GDM1 (cell line): ENCODE measurements around the gene ARFGAP1.

Source experiments
- DNase-seq: peaks from one replicate; lab custom pipeline; 2025; lab: John Stamatoyannopoulos, UW

The ARFGAP1 gene

DNA sequence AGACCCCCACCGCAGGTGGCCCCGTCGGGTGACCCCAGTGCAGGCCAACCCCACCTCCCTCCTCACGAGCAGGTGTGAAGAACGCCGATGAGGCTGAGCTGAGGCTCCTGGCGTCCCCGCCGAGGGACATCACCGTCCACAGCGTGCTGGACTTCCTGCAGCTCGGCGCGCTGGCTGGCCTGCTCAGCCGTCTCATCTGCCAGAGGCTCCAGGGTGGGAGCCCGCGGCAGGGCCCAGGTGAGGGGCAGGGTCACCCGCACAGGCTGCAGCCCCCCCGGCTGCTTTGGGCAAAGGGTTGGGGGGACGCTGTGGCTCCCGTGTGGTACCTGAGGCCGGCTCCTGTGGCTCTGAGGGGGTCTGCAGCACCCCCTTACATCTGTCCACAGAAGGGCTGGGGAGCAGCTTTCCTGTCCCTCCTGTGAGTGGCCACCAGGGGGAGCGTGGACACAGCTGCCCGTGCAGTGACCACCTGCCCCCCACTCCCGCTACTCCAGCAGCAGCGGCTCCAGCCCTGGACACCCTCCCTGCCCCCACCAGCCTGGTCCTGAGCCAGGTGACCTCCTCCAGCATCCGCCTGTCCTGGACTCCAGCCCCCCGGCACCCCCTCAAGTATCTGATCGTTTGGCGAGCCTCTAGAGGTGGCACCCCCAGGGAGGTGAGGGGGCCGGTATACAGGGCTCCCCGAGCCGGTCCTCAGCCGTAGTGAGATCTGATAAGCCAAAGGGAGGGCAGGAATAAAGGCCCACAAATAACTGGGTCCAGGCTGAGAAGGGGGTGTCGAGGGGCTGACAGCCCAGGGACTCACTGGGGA, 36.9 kb downstream of the ARFGAP1 start:
- no peak for DNase-seq

DNA sequence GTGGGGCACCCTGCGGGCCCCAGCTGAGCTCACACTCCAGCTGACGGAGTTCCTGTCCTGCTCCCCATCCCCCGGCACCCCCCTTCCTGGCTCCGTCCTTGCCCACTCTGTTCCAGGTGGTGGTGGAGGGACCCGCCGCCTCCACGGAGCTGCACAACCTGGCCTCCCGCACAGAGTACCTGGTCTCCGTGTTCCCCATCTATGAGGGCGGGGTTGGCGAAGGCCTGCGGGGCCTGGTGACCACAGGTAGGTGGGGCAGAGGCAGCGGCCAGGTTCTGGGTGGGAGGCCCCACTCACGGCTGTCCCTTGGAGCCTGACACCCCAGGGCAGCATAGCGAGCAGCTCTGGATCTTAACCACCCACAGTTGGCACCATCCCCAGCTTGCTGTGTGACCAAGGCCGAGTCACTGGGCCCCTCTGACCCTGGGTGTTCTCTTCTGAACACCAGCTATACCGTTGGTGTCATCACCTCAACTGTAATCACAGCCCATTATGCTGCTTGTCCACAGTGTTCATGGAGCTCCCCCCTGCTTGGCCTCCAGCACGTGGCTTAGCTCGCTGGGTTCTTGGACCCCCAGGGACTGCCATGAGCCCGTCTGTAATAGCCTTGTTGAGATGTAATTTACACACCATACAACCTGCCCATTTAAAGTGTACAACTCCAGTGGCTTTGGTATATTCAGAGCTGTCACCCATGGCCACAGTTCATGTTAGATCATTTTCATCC, 37.8 kb downstream of the ARFGAP1 start:
- DNase-seq = no peak

DNA sequence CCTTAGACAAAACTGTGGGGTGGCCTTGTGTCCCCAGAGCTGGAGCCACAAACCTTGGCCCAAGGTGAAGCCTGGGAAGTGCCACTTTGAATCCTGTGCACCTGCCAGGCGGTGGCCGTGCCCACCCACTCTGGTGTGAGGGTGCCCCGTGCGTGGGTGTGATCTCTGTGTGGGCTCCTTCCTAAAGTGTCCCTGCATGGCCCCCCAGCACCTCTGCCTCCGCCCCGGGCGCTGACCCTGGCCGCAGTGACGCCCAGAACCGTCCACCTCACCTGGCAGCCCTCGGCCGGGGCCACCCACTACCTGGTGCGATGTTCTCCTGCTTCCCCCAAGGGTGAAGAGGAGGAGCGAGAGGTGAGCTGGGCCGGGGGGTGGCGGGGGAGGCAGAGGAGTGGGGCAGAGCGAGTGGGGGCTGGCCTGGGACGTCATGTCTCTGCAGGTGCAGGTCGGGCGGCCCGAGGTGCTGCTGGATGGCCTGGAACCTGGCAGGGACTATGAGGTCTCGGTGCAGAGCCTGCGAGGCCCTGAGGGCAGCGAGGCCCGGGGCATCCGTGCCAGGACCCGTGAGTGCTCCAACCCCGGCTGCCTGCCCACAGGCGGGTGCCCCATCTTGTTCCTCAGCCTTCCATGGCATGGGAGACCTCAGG, 38.7 kb downstream of the ARFGAP1 start:
- no peak for DNase-seq

DNA sequence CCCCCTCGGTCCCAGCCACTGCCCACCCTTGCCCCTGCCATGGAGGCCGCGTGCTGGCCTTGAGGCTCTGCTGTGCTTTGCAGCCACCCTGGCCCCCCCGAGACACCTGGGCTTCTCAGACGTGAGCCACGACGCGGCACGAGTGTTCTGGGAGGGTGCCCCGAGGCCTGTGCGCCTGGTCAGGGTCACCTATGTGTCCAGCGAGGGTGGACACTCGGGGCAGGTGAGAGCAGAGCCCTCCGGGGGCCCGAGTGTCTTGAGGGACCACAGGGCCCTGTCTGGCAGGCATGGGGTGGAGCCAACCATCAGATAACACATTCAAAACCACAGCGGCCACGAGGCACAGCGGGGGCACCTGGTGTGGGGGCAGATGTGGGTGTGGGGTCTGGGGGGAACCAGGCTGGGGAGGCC, 39.2 kb downstream of the ARFGAP1 start:
- no peak for DNase-seq

DNA sequence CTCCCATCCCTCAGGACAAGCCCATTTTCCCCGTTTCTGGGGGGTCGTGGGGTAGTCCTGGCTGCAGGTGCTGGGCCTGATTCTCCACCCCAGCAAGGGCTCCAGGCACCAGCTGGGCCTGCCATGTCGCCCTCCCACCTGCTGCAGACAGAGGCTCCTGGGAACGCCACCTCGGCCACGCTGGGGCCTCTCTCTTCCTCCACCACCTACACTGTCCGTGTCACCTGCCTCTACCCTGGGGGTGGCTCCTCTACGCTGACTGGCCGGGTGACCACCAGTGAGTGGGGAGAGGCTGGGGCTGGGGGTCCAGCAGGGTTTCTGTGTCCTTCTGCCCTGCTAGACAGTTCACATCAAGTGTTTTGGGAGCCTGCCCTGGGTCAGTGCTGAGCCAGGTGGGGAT, 39.7 kb downstream of the ARFGAP1 start:
- no peak for DNase-seq

DNA sequence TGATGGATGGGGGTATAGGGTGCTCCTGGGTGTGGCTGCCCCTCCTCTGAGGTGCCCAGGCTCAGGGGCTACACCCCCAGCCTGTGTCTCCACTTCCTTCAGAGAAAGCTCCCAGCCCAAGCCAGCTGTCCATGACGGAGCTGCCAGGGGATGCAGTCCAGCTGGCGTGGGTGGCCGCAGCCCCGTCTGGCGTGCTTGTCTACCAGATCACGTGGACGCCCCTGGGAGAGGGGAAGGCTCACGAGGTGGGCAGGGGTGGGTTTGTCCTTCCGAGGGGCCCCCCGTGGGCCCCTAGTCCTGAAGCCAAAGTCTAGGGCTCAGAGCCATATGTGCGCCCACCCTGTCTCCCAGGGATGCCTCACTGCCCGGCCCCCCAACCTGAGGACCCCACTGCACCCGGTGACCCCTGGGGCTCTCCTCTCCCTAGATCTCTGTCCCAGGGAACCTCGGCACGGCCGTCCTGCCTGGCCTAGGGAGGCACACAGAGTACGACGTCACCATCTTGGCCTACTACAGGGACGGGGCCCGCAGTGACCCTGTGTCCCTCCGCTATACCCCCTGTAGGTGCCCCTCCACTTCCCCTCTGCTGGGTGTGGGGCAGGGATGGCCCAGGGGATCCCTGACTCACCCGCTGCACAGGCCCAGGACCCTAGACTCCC, 40.2 kb downstream of the ARFGAP1 start:
- no peak for DNase-seq

DNA sequence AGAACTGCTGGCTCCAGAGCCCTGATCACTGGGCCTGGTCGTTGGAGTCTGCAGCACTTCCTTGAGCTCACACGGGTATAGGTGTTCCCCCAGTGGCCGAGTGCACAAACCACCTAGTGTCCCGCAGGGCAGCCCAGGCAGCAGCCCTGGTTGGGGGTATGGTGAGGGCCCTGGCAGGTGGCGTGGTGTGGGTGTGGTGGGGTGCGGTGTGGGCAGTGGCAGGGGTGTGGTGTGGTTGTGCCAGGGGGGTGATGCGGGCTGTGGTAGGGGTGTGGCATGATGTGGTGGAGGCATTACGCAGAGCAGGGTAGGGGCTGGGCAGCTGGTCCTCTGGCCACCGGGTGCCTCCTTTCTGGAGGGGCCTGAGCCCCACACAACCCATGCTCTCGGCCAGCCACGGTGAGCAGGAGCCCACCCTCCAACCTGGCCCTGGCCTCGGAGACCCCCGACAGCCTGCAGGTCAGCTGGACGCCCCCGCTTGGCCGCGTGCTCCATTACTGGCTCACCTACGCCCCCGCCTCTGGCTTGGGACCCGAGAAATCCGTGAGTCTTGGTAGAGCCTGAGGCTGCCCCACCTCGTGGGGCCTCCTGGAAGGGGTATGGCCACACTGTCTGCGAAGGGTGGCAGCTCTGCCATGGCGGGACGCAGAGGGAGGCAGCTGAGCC, 40.9 kb downstream of the ARFGAP1 start:
- no peak for DNase-seq

DNA sequence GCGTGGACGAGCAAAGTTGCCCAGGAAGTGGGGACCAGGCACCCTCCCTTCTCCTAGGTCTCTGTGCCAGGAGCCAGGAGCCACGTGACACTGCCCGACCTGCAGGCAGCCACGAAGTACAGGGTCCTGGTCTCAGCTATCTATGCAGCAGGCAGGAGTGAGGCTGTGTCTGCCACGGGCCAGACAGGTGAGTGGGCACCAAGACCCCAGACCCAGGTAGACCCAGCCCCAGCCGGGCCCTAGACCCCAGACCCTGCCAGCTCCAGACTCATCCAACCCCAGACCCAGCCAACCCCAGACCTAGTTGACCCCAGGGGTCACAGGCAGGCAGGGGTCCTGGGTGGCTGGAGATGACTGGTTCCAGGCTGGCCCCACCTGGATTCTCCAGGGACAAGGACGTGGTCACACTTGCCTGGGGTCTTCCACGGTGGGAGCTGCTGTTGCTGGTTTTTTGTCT, 41.4 kb downstream of the ARFGAP1 start:
- DNase-seq = no peak

DNA sequence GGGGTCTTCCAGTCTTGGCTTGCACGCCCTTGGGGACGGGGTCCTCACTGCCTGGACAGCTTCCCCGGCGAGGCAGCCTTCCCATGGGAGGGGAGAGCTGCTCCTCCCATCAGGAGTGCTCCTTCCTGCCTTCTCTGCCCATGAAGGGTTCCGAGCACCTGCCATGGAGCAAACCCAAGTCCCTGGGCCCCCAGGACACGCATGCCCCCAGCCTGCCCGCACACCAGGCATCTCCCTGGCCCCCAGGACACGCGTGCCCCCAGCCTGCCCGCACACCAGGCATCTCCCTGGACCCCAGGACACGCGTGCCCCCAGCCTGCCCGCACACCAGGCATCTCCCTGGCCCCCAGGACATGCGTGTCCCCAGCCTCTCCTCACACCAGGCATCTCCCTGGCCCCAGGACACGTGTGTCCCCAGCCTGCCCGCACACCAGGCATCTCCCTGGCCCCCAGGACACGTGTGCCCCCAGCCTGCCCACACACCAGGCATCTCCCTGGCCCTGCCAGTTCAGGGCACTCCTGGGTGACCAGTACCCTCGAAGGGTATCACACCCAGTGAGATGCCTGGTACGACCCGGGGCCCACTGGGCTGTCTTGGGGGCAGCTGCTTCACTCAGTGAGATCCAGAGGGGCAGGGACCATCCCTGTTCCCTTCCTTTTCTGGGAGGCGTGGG, 42.1 kb downstream of the ARFGAP1 start:
- DNase-seq = no peak

DNA sequence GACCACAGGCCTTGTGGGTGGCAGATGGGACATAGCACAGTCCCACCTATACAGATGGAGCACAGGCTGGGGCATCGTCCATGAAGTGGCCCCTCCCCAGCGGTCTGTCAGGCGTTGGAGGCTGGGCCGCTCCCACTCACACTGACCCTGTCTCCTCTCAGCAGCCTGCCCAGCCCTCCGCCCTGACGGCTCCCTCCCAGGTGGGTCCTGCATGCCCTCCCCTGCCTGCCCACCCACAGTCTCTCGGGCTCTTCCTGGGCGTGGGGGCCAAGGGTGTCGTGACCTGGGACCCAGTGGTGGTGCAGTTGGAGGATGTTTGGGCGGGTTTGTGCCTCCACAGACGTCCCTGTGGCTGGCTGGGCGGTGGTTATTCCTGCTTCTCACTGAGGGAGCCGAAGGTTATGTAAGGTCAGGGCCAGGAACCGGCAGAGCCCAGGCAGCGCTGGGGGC, 42.7 kb downstream of the ARFGAP1 start:
- no peak for DNase-seq

DNA sequence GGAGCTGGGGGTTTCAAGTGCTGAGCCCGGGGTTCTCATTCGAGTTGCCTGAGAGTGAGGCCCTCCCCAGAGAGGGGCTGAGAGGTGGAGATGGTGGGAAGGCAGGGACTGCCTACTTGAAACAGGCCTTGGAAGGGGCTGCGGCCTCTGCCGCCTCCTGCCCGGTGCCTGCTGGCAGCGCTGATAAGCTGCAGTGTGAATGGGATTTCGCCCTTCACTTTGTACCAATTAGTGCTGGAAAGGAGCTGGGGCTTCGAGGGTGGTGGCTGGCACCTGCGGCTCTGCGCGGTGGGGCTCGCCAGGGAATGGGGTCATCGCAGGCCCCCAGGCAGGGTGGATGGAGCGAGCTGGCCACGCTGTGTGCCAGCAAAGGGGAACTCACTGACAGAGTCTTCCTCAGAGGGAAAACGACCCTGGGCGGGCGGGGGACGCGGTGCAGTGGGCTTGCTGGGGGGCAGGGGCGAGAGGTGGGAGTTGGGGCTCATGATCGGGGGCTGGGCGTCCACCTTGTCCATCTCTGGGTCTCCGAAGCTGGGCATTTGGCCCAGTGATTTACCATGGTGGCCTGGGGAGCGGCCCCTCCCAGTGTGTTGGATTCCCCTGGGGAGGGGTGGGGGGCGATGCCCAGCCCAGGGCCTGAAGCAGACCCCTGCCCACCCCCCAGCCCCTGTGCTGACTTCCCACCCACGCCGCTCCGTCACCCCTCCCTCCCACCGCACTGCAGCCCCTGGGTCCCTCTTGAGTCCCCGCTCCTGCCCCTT, 43.3 kb downstream of the ARFGAP1 start:
- DNase-seq = no peak

DNA sequence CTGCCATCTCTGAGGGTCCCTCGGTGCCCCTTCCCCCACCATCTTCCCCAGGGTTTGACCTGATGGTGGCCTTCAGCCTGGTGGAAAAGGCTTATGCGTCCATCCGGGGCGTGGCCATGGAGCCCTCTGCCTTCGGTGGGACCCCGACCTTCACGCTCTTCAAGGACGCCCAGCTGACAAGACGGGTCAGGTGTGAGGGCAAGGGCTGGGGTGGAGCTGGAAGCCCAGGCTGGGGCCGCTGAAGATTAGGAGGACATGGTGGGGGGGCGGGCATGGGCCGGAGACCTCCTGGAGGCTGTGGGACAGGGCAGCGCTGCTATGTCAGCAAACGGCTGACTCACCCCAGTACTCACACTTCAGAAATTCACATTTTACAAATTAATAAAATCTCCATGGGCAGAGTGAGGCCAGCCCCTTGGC, 43.9 kb downstream of the ARFGAP1 start:
- no peak for DNase-seq

DNA sequence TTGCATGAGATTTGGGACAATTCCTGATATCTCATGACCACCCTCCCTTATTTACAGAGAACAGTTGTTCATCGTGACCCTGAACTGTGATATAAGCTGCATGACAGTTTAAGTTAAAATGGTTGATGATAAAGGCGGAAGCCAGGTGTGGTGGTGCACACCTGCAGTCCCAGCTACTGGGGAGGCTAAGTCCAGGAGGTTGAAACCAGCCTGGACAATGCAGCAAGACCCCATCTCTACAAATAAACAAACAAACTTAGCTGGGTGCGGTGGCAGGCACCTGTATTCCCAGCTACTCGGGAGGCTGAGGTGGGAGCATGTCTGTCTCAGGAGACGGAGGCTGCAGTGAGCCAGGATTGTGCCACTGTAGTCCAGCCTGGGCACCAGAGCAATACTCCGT, 44.4 kb downstream of the ARFGAP1 start:
- DNase-seq = no peak

DNA sequence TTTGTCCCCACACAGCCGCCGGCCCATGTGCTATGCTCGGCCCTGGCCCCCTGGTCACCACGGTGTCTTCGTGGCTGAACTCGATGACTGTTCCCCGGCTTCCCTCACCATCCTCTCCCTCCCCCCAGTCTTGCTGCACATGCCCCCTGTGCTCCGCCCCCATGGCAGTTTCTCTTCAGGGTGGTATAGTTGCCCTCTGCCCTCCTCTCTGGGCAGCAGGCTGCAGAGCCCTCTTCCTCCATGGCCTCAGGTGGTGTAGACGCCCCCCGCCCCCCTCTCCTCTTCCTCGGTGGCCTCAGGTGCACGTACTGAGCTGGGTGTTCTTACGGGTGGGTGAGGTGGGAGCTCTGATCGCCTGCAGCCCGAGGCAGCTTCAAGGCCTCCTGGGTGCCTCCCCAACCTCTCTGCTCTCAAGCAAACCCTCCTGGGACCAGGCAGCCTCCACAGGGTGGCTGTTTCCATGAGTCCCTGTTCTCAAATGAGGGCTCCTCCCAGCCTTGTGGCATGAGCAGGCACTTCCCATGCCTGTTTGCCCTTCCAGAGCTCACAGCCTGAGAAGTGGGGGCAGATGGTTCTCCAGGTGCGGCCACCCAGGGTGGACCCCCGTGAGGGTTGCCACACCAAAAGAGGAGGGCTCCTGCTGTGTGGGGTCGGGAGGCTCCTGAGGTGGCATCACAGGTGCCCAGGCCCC, 45.1 kb downstream of the ARFGAP1 start:
- no peak for DNase-seq

DNA sequence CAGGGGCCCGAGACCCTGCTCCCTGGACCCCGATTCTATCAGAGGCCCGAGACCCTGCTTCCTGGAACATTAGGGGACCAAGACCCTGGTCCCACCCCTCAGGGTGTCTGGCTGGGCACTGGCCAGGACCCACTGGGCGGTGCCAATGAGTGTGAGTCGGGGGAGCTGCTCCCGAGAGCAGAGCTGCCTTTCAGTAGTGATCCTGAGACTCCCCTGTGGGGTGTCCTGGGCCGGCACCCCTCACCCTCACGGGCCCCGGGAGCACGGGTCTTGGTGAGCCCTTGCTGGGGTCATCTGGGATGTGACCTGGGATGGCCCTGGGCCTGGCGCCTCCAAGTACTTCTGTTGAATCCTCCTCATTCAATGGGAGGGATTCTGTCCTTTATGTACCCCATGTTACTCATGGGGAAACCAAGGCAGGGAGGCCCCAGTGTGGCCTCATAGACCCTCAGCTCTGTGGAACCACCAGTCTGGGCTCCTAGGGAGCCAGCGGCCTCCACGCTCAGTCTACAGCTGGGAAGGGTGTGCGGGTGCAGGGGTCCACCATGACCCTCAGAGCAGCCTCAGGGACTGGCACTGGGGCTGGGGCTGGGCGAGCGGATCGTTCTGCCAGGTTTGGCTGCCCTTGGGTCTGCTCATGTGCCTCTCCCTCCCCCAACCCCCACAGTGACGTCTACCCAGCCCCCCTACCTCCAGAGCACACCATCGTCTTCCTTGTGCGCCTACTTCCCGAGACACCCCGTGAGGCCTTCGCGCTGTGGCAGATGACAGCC, 46.0 kb downstream of the ARFGAP1 start:
- DNase-seq = no peak

DNA sequence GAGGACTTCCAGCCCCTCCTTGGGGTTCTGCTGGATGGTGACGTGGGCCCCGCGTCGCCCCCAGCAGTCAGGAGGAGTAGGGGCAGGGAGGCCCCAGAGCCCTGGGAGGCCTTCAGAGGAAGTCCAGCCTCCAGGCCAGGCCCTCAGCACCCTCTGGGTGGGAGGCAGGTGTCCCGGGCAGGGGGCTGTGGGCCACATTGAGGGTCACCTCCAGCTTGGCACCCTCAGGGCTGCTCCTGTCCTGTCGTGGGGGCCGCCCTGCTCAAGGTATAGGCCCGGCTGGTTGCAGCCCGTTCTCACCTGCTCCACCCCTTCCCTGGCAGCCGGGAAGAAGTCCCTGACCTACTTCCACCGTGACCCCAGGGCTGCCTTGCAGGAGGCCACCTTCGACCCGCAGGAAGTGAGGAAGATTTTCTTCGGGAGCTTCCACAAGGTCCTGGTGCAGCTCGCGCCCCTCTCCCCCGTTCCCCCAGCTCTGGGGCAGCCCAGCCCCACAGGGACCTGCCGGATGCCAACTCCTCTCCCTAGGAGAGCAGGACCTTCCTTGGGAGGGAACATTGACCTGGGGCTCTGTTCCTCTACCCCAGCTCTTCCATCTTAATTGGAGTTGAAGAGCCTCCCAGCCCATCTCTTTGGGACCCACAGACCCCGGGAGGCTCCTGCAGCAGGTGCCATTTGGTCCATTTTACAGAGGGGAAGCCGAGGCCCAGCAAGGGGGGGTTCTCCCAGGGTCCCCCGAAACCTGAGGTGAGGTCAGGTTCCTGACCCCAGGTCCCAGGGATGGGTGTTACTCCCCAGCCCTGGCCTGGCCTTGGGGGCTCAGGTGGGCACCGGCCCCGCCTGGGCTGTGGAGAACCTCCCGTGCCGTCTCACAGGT, 46.8 kb downstream of the ARFGAP1 start:
- DNase-seq = no peak

DNA sequence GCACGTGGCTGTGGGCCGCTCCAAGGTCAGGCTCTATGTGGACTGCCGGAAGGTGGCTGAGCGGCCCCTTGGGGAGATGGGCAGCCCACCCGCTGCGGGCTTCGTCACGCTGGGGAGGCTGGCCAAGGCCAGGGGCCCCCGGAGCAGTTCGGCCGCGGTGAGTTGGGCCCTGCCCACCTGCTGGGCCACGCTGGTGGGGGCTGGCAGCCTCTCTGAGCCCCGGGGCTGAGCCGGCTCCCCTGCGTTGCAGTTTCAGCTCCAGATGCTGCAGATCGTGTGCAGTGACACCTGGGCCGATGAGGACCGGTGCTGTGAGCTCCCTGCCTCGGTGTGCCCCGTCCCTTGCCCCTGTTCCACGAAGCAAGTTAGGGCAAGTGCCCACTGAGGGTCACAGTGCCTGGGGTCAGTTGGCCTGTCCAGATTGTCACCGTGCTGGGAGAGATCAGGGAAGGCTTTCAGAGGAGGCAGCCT, 47.5 kb downstream of the ARFGAP1 start:
- DNase-seq = no peak

DNA sequence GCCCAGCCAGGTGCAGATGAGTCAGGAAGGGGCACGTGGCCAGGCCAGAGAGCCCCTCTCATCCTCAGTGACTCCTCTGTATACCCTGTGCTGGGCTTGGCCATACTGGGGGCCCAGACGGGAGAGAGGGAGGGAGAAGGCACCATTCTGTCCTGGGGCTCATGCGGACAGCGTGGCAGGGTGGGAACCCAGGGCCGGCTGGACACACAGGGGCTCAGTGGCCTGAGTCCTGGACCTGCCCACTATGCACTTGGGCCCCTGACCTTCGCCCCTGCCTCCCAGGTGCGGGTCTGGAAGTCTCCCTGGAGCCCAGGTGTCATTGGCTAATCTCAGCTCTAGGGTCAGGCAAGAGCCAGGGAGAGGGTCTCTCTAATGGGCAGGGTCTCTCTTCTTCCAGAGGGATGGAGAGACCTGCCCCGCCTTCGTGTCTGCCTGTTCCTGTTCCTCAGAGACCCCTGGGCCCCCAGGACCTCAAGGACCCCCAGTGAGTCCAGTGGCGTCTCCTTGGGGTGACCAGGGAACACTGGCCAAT, 48.1 kb downstream of the ARFGAP1 start:
- no peak for DNase-seq
